DND-41 (cell line): ENCODE results near the gene RIT1.

Experiments used
- CTCF ChIP-seq: IDR thresholded peaks from 2 replicates; pipeline ENCODE4 v1.5.1; 2012; ENCODE audit warnings: borderline replicate concordance, low read length, moderate library complexity, mild to moderate bottlenecking; ENCODE audit not compliant: poor library complexity, severe bottlenecking; ENCODE audit errors: extremely low read depth
- EZH2 ChIP-seq: IDR thresholded peaks from 3 replicates; pipeline ENCODE4 v1.6.1; 2012; ENCODE audit warnings: borderline replicate concordance, low read depth, mild to moderate bottlenecking, moderate library complexity, low read length, inconsistent platforms; ENCODE audit not compliant: severe bottlenecking

- TF ChIP-seq CTCF (no peak), EZH2 (no peak)
Observed at GRCh38 chr1:155934936-155935590, 23.9 kb upstream of the RIT1 start.
